ENCODE measurements around the gene DNAAF8.
"Not testable (repeated sequence)": the region's sequence is repeated elsewhere in the genome, so short reads cannot be mapped to it uniquely, and the experiment has no call there.

The DNAAF8 gene

GRCh38 chr16:4723071-4723767, 11.1 kb upstream of the DNAAF8 start:
- no peak for DNase-seq (ENCODE audit: low spot score)

- no peak for DNase-seq (ENCODE audit: low spot score)
Measured at GRCh38 chr16:4724661-4725270, 9.6 kb upstream of the DNAAF8 start.

- DNase-seq (ENCODE audit: low spot score), result no peak
Measured at GRCh38 chr16:4726616-4727015, 7.7 kb upstream of the DNAAF8 start.

GRCh38 chr16:4728676-4729075, 5.7 kb upstream of the DNAAF8 start:
- no peak for DNase-seq (ENCODE audit: low spot score)

- no peak for DNase-seq (ENCODE audit: low spot score)
Measured at GRCh38 chr16:4729876-4730275, 4.5 kb upstream of the DNAAF8 start.

- DNase-seq (ENCODE audit: low spot score), result no peak
Measured at GRCh38 chr16:4733211-4733742, 1.1 kb upstream of the DNAAF8 start.

- no peak for DNase-seq (ENCODE audit: low spot score)
Measured at GRCh38 chr16:4733747-4734062, 632 bp upstream of the DNAAF8 start.

- peak; percentile 76 for DNase-seq (ENCODE audit: low spot score)
Measured at GRCh38 chr16:4734730-4735535, 596 bp downstream of the DNAAF8 start.

GRCh38 chr16:4736546-4736945, 2.2 kb downstream of the DNAAF8 start:
- no peak for DNase-seq (ENCODE audit: low spot score)

GRCh38 chr16:4737545-4737944, 3.2 kb downstream of the DNAAF8 start:
- DNase-seq (ENCODE audit: low spot score), result no peak

GRCh38 chr16:4738370-4738769, 4.0 kb downstream of the DNAAF8 start:
- not testable (repeated sequence) for DNase-seq (ENCODE audit: low spot score)

GRCh38 chr16:4743226-4743878, 9.0 kb downstream of the DNAAF8 start:
- DNase-seq (ENCODE audit: low spot score), result no peak

- no peak for DNase-seq (ENCODE audit: low spot score)
Measured at GRCh38 chr16:4744555-4745273, 10.4 kb downstream of the DNAAF8 start.

- DNase-seq (ENCODE audit: low spot score), result no peak
Measured at GRCh38 chr16:4745274-4745569, 10.9 kb downstream of the DNAAF8 start.

- DNase-seq (ENCODE audit: low spot score), result no peak
Measured at GRCh38 chr16:4746215-4746614, 11.9 kb downstream of the DNAAF8 start.

GRCh38 chr16:4746991-4747574, 12.7 kb downstream of the DNAAF8 start:
- no peak for DNase-seq (ENCODE audit: low spot score)

GRCh38 chr16:4747906-4748681, 13.8 kb downstream of the DNAAF8 start:
- DNase-seq (ENCODE audit: low spot score), result no peak

- DNase-seq (ENCODE audit: low spot score), result no peak
Measured at GRCh38 chr16:4748682-4749411, 14.5 kb downstream of the DNAAF8 start.

GRCh38 chr16:4749700-4750257, 15.4 kb downstream of the DNAAF8 start:
- DNase-seq (ENCODE audit: low spot score), result no peak

Measured in SK-N-DZ (cell line).